B cell (primary cell): ENCODE data around the gene GRAMD1C.

ENCODE experiments used
- CTCF ChIP-seq: fragments of 200-600 bp; IDR thresholded peaks from one replicate; pipeline ENCODE4 v1.8.0; 2022; ENCODE audit warnings: antibody characterized with exemption, mild to moderate bottlenecking
- EZH2 ChIP-seq: IDR thresholded peaks from 2 replicates; pipeline ENCODE4 v1.6.1; 2012; ENCODE audit warnings: borderline replicate concordance, low read depth, mild to moderate bottlenecking, moderate library complexity, low read length; ENCODE audit not compliant: insufficient read depth, poor library complexity, severe bottlenecking

- TF ChIP-seq CTCF = no peak
- TF ChIP-seq EZH2 = no peak
Measured at GRCh38 chr3:113829576-113830354, 8.8 kb upstream of the GRAMD1C start.
